Stimulated activated CD4-positive, alpha-beta T cell treated with anti-CD3 and anti-CD28 coated beads, Interleukin-1b, Interleukin-23, amount 100 ng/mL, for 4 hours (primary cell): ENCODE measurements around the gene ZBTB20.

Experiments used
- DNase-seq, 2 donors: peaks; one replicate each; pipeline ENCODE4 v3.0.0-alpha.2; 2020; ENCODE audit warnings: low read depth in 2 of 2

ZBTB20 gene

GRCh38 chr3:114444216-114444615, 702.9 kb downstream of the ZBTB20 start:
- no peak for DNase-seq

DNA sequence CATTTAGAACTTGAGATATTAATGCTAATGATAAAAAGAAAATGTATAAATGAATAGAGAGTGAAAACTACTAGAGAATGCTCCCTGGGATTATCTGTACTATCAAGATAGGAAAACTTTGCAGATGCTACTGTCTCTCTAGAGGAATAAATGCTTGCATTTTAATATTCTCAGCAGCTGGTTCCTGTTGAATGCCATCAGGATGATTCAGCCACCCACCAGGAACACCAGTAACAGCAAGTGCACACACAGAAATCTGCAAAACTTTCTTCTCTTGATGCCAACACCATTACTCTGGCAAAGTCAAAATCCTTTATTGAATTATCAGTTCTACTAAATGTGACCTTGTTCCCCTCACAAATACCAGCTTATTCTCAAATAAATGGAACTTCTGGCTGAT, 704.8 kb downstream of the ZBTB20 start:
- no peak for DNase-seq

GRCh38 chr3:114441386-114441785, 705.7 kb downstream of the ZBTB20 start:
- no peak for DNase-seq

GRCh38 chr3:114440700-114441099, 706.4 kb downstream of the ZBTB20 start:
- DNase-seq = no peak

GRCh38 chr3:114439284-114439683, 707.8 kb downstream of the ZBTB20 start:
- no peak for DNase-seq

GRCh38 chr3:114437897-114438296, 709.2 kb downstream of the ZBTB20 start:
- DNase-seq = no peak

- DNase-seq = no peak
These were observed 710.9 kb downstream of the ZBTB20 start for GRCh38 chr3:114436182-114436581.

- DNase-seq = no peak
These were observed 711.5 kb downstream of the ZBTB20 start for GRCh38 chr3:114435386-114436115.

GRCh38 chr3:114432310-114432709, 714.8 kb downstream of the ZBTB20 start:
- DNase-seq = no peak

DNA sequence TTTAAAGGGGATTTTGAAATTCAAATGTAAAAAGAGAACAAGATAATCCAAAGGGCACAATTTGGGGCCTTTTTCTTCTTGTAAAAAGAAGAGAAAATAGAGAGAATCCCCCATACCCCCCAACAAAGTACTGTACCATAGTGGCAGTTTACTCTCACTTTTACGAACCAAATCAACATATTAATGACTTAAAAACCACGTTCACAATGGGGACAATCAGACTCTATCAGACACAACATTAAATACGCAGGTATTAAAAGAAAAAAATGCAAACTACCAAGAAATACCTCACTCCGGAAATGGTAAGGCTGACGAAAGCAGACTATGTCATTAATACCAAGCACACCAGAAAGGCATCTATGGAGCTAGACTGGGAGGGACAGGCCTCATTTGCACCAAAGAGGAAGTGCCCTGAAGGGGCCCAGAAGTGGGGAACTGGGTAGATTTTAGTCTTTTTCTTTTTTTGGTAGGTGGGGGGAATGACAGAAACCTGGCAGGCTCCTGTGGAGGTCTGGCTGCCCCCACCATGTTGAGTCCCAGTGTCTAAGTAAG, 719.0 kb downstream of the ZBTB20 start:
- no peak for DNase-seq

- DNase-seq = no peak
These were observed 719.6 kb downstream of the ZBTB20 start for GRCh38 chr3:114427285-114428043.

- DNase-seq = no peak
These were observed 722.8 kb downstream of the ZBTB20 start for GRCh38 chr3:114424337-114424736.

GRCh38 chr3:114421204-114421603, 725.9 kb downstream of the ZBTB20 start:
- DNase-seq = no peak

DNA sequence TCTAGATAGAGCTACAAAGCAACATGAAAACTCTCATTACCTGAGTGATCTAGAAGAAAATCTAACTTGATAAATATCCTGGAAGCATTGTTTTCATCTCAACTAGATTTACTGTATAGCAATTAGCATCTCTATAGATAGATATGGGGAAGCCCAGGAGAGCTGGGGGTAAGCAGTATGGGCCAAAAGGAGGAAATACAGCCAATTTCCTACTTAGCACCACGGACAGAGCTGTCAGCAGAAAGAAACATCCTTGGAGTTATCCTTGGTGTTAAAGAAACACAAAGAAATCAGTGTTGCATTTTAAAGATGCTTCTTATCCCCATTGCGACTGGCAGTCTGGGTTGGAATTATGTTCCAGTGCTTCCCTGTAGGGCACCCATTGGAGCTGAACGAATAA, 727.0 kb downstream of the ZBTB20 start:
- DNase-seq = no peak

DNA sequence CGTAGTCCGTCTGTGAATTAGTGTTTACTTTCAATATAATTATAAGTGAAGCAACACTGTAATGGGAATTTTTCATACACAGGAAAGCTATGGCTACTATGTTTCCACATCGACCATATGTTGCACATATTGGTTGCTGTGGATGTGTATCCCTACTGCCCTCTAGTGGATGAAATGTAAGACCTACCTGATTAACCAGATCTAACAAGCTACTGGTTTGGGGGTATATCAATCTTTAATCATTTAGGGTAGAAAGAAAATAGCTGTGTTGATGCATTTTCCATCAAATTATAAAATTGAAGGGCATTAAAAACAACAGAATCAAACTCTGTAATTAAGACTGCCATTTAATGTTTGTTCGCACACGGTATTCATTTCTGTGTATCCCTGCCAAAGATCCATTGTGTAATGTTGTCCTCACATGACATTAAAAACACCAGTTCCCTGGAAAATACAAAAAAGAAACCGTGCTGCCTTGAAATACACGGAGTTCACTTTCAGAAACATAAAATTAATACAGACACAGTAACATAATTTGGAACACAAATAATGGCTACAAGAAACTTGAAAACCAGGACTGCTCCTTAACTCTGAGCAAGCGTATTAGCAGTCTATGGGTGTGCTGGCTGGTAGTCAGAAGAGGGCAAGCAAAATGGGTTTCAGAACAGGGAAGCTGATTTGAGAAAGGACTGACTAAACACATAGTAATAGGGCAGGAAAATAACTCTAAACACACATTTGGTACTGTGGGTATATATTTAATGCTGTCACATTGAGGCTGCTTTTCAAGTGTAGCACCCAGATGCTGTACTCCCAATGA, 728.2 kb downstream of the ZBTB20 start:
- no peak for DNase-seq

GRCh38 chr3:114418107-114418506, 729.0 kb downstream of the ZBTB20 start:
- DNase-seq = no peak

- DNase-seq = no peak
These were observed 729.4 kb downstream of the ZBTB20 start for GRCh38 chr3:114417675-114418074.

DNA sequence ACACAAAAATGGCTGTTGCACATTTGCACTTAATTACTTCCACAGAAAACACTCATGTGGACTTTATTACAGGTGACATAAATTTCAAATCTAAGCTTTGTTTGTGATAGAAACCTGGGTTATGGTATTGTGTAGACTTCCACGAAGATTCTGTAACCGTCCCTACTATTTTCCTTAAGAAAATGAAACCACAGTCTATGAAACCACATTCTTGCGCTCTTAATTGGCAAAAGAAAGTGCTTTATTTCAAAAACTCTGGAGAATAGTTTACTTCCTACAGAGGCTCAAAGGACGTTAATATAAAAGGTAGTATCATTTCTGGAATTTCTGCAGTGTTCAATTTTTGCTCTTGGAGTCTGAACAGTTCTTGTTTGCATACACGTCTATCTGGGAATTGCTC, 729.8 kb downstream of the ZBTB20 start:
- no peak for DNase-seq

- no peak for DNase-seq
These were observed 735.0 kb downstream of the ZBTB20 start for GRCh38 chr3:114411811-114412803.

DNA sequence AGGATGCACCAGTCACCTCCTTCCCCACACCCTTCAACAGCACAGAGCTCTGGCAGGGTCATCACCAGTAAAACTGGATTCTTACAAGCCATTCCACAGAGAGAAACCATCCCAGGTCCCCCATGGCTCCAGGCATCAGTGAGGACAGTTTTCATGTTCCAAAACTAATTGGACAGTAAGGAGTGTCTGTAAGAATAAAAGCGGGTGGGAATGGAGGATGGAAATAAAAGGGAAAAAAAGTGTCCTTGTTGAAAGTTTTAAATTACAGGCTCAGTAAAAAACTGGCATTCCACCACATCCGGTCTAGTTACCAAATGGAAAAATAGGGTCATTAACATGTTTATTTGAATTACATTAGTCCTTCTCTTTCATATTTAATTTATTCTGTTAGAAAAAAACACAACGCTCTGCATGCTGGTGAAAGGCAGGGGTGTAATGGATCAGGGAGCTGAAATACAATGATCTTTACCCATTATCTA, 735.9 kb downstream of the ZBTB20 start:
- DNase-seq = no peak
